H1 (cell line): ENCODE data around the gene MRTO4.

ENCODE experiments used
- RAD21 ChIP-seq, 2 experiments: IDR thresholded peaks in 1 of 2; conservative IDR thresholded peaks in 1 of 2; 2 replicates each; pipeline ENCODE4 v1.6.1; 2011; ENCODE audit warnings: low read depth in 2 of 2, low read length in 2 of 2, improper control_type of control experiment in 1 of 2, inconsistent platforms in 1 of 2, mild to moderate bottlenecking in 1 of 2, moderate library complexity in 1 of 2
- RFX5 ChIP-seq: IDR thresholded peaks from 2 replicates; pipeline ENCODE4 v1.6.1; 2011; ENCODE audit warnings: low read depth, low read length, improper control_type of control experiment, borderline replicate concordance
- RNF2 ChIP-seq: fragments of 200-900, 300-1000 bp; sonication (generic); IDR thresholded peaks from 2 replicates; pipeline ENCODE4 v1.7.1; 2016; ENCODE audit warnings: borderline replicate concordance, low read depth, mild to moderate bottlenecking, antibody characterized with exemption, low read length; ENCODE audit not compliant: poor library complexity, severe bottlenecking; ENCODE audit errors: missing control alignments
- TF ChIP-seq, protein P1 (sequence below), 3 experiments: IDR thresholded peaks; 1 replicate in 2 of 3; 2 replicates in 1 of 3; pipeline versions ENCODE4 v1.5.1 to v1.6.1; 2011; ENCODE audit warnings: low read length in 3 of 3, mild to moderate bottlenecking in 3 of 3, inconsistent platforms in 2 of 3, low read depth in 1 of 3, moderate library complexity in 1 of 3; ENCODE audit not compliant: insufficient read depth in 1 of 3; ENCODE audit errors: control extremely low read depth in 1 of 3

DNA sequence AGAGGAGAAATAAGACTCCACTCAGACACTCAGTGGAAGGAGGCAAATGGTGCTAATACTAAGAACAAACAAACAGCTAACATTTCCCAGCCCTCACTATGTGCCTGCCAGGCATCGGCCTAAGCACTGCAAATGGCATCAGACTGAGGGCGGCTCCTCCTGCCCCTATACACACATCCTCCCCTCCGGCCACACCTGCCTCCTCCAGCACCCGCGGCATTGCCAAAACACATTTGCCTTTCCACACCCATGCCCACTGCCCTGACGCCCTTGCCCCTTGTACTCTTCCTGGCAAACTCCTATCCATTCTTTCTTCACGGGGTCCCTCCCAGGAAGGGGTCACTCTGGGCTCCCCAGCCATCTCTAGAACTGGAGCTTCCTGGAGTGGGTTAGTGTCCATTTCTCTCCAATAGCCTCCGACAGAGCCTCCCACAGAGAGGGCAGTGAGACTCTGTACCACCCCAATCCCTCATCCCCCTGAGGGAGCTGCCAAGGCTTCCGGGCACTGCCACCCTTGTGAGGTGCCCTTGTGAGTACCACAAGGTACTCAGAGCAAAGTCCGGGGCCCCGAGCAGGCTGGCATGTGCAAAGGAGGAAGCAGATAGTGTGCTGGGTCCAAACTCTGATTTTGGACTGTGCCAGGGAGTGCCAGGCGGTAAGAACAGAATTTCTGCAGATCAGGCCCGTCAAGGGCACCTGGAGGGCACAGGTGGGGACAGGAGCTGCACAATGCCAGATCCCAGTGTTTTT lies 36.0 kb downstream of the MRTO4 start:
- TF ChIP-seq RNF2, result no peak
- TF ChIP-seq, protein P1, sequence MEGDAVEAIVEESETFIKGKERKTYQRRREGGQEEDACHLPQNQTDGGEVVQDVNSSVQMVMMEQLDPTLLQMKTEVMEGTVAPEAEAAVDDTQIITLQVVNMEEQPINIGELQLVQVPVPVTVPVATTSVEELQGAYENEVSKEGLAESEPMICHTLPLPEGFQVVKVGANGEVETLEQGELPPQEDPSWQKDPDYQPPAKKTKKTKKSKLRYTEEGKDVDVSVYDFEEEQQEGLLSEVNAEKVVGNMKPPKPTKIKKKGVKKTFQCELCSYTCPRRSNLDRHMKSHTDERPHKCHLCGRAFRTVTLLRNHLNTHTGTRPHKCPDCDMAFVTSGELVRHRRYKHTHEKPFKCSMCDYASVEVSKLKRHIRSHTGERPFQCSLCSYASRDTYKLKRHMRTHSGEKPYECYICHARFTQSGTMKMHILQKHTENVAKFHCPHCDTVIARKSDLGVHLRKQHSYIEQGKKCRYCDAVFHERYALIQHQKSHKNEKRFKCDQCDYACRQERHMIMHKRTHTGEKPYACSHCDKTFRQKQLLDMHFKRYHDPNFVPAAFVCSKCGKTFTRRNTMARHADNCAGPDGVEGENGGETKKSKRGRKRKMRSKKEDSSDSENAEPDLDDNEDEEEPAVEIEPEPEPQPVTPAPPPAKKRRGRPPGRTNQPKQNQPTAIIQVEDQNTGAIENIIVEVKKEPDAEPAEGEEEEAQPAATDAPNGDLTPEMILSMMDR (IDR thresholded peaks at IDR 0.05; ENCODE audit: control extremely low read depth in 1 of 3, insufficient read depth in 1 of 3, low read depth in 1 of 3, low read length in 3 of 3), result no peak
- no peak for TF ChIP-seq RFX5
- TF ChIP-seq RAD21 (IDR thresholded peaks at IDR 0.05 in 1 of 2, conservative IDR thresholded peaks at IDR 0.05 in 1 of 2; ENCODE audit: low read depth in 2 of 2, low read length in 2 of 2), result no peak
